Nephron (organoid): Measurements from ENCODE around the gene FUBP1.

Experiments used
- H3K27ac Mint-ChIP-seq, 3 experiments: 2 replicates each; pipeline ENCODE4 v1.8.0; 2020; ENCODE audit warnings: mixed read lengths in 3 of 3, mild to moderate bottlenecking in 2 of 3, moderate library complexity in 1 of 3
- H3K27me3 Mint-ChIP-seq: 2 replicates; pipeline ENCODE4 v1.8.0; 2021; ENCODE audit warnings: low read depth, mild to moderate bottlenecking, moderate library complexity, mixed read lengths
- H3K36me3 Mint-ChIP-seq: 2 replicates; pipeline ENCODE4 v1.8.0; 2020; ENCODE audit warnings: low read depth, mixed read lengths
- H3K4me1 Mint-ChIP-seq: 2 replicates; pipeline ENCODE4 v1.8.0; 2020; ENCODE audit warnings: mixed read lengths
- H3K4me3 Mint-ChIP-seq, 3 experiments: 2 replicates each; pipeline ENCODE4 v1.8.0; 2020; ENCODE audit warnings: mild to moderate bottlenecking in 3 of 3, mixed read lengths in 3 of 3, moderate library complexity in 2 of 3
- H3K9me3 Mint-ChIP-seq: 2 replicates; pipeline ENCODE4 v1.8.0; 2020; ENCODE audit warnings: mixed read lengths
- CTCF ChIP-seq, 3 experiments: fragments of 200-600 bp; sonication (generic); IDR thresholded peaks; one replicate each; pipeline ENCODE4 v1.5.0; 2021; ENCODE audit warnings: antibody characterized with exemption in 3 of 3; ENCODE audit not compliant: unreplicated experiment in 3 of 3

FUBP1 gene

GRCh38 chr1:77905603-77906002 lies 73.3 kb downstream of the FUBP1 start:
- H3K36me3 Mint-ChIP-seq: no peaks in the 10 kb centered on the region
- H3K4me3 Mint-ChIP-seq: no peak overlapping the region
- H3K9me3 Mint-ChIP-seq: no peaks in the 10 kb centered on the region
- no peaks in the 10 kb centered on the region for H3K27me3 Mint-ChIP-seq
- H3K4me1 Mint-ChIP-seq: no peaks in the 10 kb centered on the region
- TF ChIP-seq CTCF (IDR thresholded peaks at IDR 0.05; ENCODE audit: unreplicated experiment in 3 of 3): no peak
- H3K27ac Mint-ChIP-seq: no peak overlapping the region

- no peak overlapping the region for H3K27ac Mint-ChIP-seq
- H3K36me3 Mint-ChIP-seq: peaks cover 9% of the 10 kb centered on the region
Observed at GRCh38 chr1:77900687-77901293, 78.1 kb downstream of the FUBP1 start.

GRCh38 chr1:77899647-77900320 lies 79.1 kb downstream of the FUBP1 start:
- peaks cover 9% of the 10 kb centered on the region for H3K36me3 Mint-ChIP-seq
- H3K27me3 Mint-ChIP-seq: no peaks in the 10 kb centered on the region
- H3K4me1 Mint-ChIP-seq: no peaks in the 10 kb centered on the region
- no peak for TF ChIP-seq CTCF (IDR thresholded peaks at IDR 0.05; ENCODE audit: unreplicated experiment in 3 of 3)
- peaks cover 7% of the 10 kb centered on the region for H3K9me3 Mint-ChIP-seq
- H3K27ac Mint-ChIP-seq: no peak overlapping the region
- no peak overlapping the region for H3K4me3 Mint-ChIP-seq

More at GRCh38 chr1:77900687-77901293, 78.1 kb downstream of the FUBP1 start:
- Mint-ChIP-seq H3K4me3 (no peak overlapping the region), H3K27me3 (no peaks in the 10 kb centered on the region), H3K4me1 (no peaks in the 10 kb centered on the region), H3K9me3 (peaks cover 7% of the 10 kb centered on the region)
- TF ChIP-seq CTCF (IDR thresholded peaks at IDR 0.05; ENCODE audit: unreplicated experiment in 3 of 3): peak; percentile 53 to 66 (median 59)
